ENCODE measurements around the gene PDGFRB.

PDGFRB gene

GRCh38 chr5:150143350-150144245 lies 12.0 kb downstream of the PDGFRB start:
- no peak for DNase-seq

DNA sequence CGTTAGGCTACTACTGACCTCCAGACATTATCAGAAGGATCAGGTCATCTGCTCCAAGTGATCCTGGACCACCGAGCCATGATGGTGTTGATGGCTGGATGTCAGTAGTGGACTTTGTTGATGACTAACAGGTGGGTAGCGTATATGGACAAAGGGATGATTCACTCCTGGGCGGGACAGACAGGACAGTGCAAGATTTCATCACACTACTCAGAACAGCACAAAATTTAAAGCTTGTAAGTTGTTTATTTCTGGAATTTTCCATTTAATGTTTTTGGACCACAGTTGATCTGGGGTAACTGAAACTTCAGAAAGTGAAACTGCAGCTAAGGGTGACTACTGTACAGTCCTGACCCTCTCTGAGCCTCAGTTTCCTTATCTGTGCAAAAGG lies 12.7 kb downstream of the PDGFRB start:
- no peak for DNase-seq

DNA sequence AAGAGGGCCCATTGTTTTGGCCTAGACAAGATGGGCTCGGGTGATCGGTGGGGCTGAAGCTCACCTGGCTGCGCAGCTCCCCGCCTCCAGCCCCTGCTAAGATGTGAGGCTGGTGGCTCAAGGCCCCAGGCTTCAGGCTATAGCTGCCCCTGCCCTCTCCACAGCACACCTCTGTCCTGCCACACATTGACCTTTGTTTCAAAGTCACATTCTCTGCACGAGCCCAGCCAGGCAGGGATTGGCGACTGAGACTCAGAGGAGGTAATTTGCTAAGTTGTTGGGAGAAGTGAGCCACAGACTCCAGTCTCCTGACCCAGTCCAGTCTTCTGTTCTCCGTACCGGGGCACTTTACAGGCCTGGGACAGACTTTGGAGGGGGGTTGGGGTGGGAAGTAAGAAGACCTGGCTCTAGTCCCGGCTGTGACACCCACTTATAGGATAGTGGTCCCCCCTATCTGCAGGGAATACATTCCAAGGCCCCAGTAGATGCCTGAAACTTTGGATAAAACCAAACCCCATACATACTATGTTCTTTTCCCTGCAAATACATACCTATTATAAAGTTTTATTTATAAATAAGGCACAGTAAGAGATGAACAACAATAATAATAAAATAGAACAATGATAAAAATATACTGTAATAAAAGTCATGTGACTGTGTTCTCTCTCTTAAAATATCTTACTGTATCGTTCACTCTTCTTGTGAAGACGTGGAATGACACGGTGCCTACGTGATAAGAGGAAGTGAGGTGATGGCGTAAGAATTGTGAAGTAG lies 13.3 kb downstream of the PDGFRB start:
- no peak for DNase-seq

GRCh38 chr5:150141544-150142184 lies 14.0 kb downstream of the PDGFRB start:
- DNase-seq: no peak

DNA sequence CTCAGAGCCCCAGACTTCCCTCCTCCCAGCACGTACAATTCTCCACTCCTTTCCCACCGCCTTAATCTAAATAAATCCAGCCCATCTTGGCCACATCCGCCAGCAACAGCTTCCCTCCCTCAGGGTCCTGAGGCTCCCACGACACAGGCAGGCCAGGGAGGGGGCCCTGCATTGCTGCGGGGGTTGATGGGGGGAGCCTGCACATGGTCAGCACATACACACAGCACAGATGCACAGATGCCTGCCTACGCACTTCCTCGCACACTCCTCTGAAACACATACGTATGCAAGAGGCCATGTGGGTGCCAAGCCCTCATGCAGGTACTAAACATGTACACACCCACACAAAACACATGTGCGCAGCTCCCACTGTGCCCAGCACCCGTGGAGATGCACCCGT lies 14.8 kb downstream of the PDGFRB start:
- DNase-seq: no peak

DNA sequence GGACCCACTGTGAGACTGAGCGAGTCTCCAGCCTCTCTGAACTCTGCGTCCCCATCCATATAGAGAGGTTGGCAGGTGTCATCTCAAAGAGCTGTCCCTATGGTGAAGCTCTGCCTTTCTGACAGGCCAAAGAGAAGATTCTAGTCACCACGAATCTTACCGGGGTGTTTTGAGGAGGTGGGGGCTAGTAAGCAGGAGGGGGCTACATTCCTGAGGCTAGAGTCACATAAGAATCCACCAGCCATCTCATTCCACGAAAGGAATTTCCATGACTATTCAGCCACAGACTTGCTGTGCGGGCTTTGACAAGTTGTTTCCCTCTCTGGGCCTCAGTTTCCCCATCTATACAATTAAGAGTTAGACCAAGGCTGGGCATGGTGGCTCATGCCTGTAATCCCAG lies 16.3 kb downstream of the PDGFRB start:
- DNase-seq: no peak

DNA sequence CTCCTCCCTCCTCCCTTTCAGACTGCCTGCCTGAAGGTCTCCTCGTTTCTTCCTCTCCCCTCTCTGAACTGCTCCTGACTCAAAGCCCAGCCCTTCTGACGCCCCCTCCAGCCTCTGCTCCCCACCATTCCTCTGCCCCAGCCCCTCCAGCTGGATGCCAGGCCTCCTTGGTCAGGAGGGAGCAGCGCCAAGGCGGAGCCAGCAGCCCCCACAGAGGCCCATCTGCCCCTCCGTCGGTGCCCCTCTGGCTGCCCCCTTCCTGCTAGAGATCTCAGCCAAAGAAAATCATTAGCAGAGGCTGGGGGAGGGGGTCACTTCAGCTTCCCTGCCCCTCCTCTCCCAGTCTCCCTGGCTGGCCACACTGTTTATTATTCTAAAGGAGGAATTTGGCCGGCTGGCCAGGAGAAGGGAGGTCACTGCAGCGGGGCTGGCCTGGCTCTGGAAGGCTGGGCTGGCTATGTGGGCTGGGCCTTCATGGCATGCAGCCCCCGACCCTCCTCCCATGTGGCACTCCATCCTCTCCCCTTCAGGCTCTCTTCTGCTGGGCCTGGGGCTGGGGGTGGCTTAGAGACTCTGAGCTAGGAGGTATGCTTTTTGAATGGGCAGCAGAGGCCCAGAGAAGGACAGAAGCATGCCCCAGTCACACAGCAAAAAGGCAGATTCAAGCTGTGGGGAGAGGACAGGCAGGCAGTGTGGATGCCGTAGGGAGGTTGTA lies 16.9 kb downstream of the PDGFRB start:
- DNase-seq: no peak

GRCh38 chr5:150137997-150138396 lies 17.6 kb downstream of the PDGFRB start:
- DNase-seq: no peak

DNA sequence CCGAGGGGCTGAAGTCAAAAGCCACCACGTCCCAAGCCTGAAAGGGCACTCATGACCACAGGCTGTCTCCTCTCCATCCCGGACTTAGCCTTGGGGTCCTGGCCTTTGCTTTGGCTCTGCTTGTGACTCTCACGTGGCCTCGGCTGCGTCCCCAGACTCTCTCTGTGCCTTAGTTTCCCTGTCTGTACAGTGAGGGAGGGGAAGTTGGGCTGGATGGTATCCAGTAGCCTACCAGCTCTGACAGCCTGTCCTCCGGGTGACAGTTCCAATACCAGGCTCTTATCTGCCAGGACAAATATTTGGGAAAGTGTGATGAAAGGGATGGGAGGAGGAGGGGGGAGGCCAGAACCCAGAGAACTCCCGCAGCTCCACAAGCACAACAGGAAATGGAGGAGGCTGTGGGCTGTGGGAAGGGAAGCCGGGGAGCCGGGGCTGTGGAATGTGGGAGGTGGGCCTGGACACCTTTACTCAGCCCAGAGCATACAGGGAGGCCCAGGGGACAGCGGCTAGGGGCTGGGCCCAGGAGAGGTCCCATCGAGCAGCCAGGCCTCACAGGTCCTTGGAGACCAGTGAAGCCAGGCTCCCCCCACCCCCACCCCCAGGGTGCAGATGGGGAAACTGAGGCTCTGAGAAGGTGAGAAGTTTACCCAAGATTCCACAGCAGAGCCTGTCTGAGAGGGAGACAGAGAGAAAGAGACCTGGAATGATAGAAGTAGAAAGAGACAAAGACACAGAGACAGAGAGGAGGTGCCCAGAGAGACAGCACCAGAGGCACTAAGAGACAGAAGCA lies 18.3 kb downstream of the PDGFRB start:
- no peak for DNase-seq

GRCh38 chr5:150136305-150137167 lies 19.1 kb downstream of the PDGFRB start:
- no peak for DNase-seq

- DNase-seq: no peak
Observed at GRCh38 chr5:150135557-150136304, 19.9 kb downstream of the PDGFRB start.

GRCh38 chr5:150134198-150134588 lies 21.5 kb downstream of the PDGFRB start:
- no peak for DNase-seq

DNA sequence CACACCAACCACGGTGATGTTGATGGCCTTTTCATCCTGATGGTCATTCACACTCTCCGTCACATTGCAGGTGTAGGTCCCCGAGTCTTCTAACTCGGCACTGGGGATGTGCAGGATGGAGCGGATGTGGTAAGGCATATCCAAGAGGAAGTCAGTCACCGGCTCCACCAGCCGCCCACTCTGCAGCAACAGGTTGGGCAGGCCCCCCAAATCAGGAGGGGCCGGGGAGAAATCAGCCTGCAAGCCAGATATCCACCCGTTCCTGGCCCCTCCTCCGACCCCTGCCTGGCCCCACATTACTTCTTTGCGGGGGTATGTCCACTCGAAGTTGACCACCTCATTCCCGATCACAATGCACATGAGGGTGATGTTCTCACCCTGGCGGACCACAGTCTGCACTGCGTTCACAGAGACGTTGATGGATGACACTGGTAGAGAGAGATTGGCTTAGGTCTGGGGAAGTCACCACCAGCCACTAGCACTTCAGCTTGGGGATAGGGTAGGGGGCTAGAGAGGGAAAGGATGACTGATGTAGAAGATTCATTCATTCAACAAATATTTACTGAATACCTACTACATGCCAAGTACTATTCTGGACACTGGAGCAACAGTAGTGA lies 22.0 kb downstream of the PDGFRB start:
- no peak for DNase-seq

DNA sequence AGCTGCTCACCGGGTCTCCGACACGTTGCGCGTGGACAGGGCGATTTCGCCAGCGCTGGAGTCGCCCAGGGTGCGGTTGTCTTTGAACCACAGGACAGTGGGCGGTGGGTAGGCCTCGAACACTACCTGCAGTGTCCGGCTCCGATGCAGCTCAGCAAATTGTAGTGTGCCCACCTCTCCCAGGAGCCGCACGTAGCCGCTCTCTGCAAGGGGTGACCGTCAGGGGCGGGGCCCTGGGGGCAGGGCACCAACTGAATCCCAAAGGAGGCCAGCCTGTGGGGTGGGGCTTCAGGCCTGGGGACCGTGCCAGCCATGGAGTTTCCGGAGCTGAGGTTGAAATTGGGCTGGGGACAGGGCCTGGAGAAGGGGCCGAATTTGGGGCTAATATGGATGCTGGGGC lies 22.9 kb downstream of the PDGFRB start:
- no peak for DNase-seq

DNA sequence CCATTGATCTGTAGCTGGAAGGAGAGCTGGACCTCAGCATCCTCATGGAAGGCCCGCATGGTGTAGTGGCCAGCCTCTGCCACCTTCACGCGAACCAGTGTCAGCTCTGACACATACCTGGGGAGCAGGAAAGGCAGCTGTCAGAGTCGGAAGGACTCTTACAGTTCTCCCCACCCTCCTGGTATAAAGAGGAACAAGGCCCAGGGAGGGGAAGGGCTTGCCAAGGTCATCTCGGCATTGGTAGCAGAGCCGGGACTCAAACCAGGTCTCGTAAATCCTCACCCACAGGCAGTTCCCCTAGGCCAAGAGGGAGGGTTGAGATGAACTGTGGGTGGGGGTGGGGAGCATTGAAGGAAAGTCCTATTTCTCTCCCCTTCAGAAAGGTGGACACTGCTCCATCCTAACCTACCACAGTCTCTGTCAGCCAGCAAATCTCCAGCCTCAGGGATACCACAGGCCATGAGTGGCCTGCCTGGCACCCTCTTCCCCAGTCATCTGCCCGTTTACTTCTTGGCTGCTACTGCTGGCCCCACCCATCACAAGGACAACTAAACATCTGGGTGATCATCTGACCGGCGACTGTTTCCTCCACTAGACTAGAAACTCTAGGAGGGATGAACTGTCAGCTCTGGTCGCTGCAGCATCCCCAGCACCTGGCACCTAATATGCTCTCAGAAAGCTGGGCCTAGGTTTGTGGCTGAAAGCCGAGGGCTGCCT lies 23.5 kb downstream of the PDGFRB start:
- DNase-seq: no peak

GRCh38 chr5:150131461-150131860 lies 24.2 kb downstream of the PDGFRB start:
- no peak for DNase-seq

GRCh38 chr5:150130493-150130922 lies 25.1 kb downstream of the PDGFRB start:
- DNase-seq: no peak

DNA sequence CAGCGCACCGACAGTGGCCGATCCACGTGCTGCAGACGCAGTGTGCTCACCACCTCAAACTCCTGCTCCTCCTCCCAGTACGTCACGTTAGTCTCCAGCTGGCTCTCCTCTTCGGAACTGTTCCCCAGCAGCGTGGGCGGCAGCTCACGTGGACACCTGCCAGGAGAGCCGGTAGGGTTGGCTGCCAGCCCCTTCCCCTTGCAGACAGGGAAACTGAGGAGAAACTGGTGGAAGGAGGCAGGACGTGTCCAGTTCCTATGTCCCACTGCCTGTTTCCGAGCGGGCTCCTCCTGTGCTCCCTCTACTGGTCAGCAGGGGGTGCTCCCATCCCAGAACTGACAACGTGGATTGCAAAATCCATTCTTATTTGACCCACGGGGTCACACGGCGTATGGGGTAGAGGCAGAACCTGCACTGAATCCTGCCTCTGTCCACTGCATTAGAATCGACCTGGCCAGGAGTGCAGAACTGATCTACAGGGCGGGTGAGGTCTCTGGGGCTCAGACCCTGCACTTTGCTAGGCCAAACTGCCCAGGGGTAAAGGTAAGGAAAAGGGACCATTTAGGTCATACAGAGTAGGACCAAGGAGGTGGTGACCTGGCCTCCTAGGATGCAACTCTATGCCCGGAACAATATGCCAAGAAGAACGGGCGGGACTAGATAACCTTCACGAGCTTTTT lies 25.7 kb downstream of the PDGFRB start:
- DNase-seq: no peak

DNA sequence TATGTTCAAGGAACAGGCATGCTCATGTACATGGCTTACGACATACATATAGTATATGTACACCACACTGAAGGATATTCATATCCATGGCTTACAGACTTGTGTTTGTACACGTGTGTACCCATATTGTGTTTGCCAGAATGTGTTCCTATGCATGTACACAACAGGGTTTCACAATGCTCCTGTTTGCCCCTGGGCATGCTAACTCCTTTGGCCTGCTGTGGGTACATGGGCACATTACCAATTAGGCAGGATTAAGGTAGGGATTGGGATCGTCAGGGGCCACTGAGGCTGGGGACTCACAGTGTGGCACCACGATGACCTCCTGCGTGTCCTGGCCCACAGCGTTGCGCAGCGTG lies 26.2 kb downstream of the PDGFRB start:
- no peak for DNase-seq

All from DMS79 (cell line).